ENCODE results near the gene PHACTR4. TPM values are rescaled to one million over a fixed set of nuclear protein-coding genes. Genes with fewer than 3 reads are reported as not detected.

The PHACTR4 gene
- total RNA-seq, 2 experiments from 2014 or later, result 23.0 to 30.1 TPM

DNA sequence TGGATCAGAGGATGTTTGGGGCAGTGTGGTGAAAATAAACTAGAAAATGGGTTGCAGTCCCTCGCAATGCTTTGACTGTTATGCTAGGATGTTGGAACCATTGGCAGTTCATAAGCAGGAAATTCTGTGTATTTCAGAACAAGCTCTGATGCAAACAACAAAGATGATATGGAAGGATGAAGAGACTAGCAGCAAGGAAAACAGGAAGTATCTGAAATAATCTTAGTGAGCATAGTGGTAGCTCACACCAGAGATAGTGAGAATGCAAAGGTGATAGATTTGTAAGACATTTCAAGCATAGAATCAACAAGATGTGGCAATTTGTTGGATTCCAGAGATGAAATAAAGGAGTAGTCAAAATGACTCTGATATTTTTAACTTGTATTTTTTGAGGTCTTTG is 125.2 kb downstream of the PHACTR4 start:
- ATAC-seq (no peak), DNase-seq (no peak)
- no peaks in the 10 kb centered on the region for H3K27me3 Mint-ChIP-seq
- POLR2A ChIA-PET, result interaction anchor here (0.6 to 1.2 kb wide), 2 partner anchors 11 to 253 kb away, joined by 5 read pairs; no protein-coding TSS in a partner anchor
- intact Hi-C loops (cut with DNase I, micrococcal nuclease), result no loop called here
- peaks cover 8% of the 10 kb centered on the region for H3K4me1 Mint-ChIP-seq
- H3K27ac Mint-ChIP-seq, result peak overlapping the region; percentile 73
- peaks cover 26% of the 10 kb centered on the region for H3K36me3 Mint-ChIP-seq (ENCODE audit: low read depth)
- no peak overlapping the region for H3K4me3 Mint-ChIP-seq
- CTCF ChIA-PET, result interaction anchor here (0.6 kb wide), 1 partner anchor 87 kb away, joined by 3 read pairs; no protein-coding TSS in a partner anchor
- H3K9me3 Mint-ChIP-seq (ENCODE audit: low read depth), result no peaks in the 10 kb centered on the region

DNA sequence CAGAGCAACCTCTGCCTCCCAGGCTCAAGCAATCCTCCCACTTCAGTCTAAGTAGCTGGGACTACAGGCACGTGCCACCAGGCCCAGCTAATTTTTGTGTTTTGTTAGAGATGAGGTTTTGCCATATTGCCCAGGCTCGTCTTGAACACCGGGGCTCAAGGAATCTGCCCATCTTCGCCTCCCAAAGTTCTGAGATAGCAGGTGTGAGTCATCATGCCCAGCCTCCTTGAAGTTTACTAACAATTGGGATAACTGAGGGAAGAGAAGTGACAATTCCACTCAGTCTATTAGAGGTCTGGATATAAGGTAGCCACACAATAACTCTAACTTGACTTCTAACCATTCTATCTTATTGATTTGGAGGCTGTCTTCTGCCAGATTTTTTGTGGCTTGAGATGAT is 130.0 kb downstream of the PHACTR4 start:
- ChIA-PET CTCF (interaction anchor here (0.7 to 1.2 kb wide), 2 partner anchors 42 to 390 kb away, joined by 3 read pairs; no protein-coding TSS in a partner anchor), POLR2A (interaction anchor here (0.6 kb wide), 1 partner anchor 429 kb away, joined by 4 read pairs; no protein-coding TSS in a partner anchor)
- Mint-ChIP-seq H3K4me3 (no peak overlapping the region), H3K27ac (no peak overlapping the region), H3K4me1 (peaks cover 8% of the 10 kb centered on the region), H3K36me3 (ENCODE audit: low read depth) (peaks cover 15% of the 10 kb centered on the region), H3K27me3 (no peaks in the 10 kb centered on the region), H3K9me3 (ENCODE audit: low read depth) (no peaks in the 10 kb centered on the region)
- no peak for DNase-seq
- ATAC-seq, result no peak
- intact Hi-C loops (cut with DNase I, micrococcal nuclease), result no loop called here

DNA sequence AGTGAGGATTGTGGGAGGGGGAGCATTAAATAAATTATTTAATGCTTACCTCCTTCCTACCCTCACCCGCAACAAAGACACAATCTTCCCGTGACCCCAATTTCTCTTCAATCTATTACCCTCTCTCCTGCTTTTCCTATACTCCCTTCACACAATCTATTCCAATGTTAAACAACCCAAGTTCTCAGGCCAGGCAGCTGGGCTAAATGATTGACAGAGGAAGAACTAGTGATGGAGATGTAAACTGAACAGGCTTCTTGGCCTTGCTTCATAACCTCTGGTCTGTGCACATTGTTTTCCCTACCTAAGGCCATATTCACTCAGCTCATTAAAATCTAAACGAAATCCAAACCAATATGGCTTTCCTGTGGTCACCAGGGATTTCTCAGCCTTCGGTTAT is 132.4 kb downstream of the PHACTR4 start:
- no peak overlapping the region for H3K27ac Mint-ChIP-seq
- no peak for ATAC-seq
- peaks cover 6% of the 10 kb centered on the region for H3K4me1 Mint-ChIP-seq
- H3K9me3 Mint-ChIP-seq (ENCODE audit: low read depth), result no peaks in the 10 kb centered on the region
- intact Hi-C loops (cut with DNase I, micrococcal nuclease), result loop anchor here in 1 of 2 experiments (5.0 kb wide), 1 partner anchor 95 kb away; no protein-coding TSS in a partner anchor
- CTCF ChIA-PET, result interaction anchor here (1.2 kb wide), 1 partner anchor 136 kb away, joined by 5 read pairs; no protein-coding TSS in a partner anchor
- DNase-seq, result no peak
- no peak overlapping the region for H3K4me3 Mint-ChIP-seq
- peaks cover 18% of the 10 kb centered on the region for H3K36me3 Mint-ChIP-seq (ENCODE audit: low read depth)
- H3K27me3 Mint-ChIP-seq, result peaks cover 1% of the 10 kb centered on the region
- POLR2A ChIA-PET, result interaction anchor here (0.7 to 1.1 kb wide), 2 partner anchors 17 to 146 kb away, joined by 3 read pairs; partner anchors contain the start of gene RNU11

DNA sequence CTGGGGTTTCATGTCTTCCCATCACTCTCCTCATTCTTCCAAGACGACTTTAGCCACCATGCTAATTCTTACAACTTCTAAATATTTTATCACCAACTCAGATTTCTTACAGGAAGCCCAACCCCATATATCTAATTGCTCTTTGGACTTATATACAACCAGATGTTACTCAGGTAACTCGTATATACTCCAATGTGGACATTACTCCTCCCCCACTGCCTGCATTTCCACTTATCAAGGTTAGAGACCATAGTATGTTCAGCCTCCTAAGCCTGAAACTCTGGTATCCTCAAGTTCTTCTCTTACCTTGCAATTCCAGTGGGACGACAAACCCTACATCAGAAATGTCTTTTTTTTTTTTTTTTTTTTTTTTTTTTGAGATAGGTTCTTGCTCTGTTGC is 133.6 kb downstream of the PHACTR4 start:
- POLR2A ChIA-PET, result interaction anchor here (0.6 kb wide), 1 partner anchor 41 kb away, joined by 7 read pairs; no protein-coding TSS in a partner anchor
- CTCF ChIA-PET, result no interaction called here
- ATAC-seq (no peak), DNase-seq (no peak)
- Mint-ChIP-seq H3K9me3 (ENCODE audit: low read depth) (no peaks in the 10 kb centered on the region), H3K27me3 (peaks cover 1% of the 10 kb centered on the region), H3K36me3 (ENCODE audit: low read depth) (peaks cover 30% of the 10 kb centered on the region), H3K27ac (no peak overlapping the region), H3K4me1 (peaks cover 6% of the 10 kb centered on the region), H3K4me3 (no peak overlapping the region)
- intact Hi-C loops (cut with DNase I, micrococcal nuclease), result loop anchor here in 1 of 2 experiments (5.0 kb wide), 1 partner anchor 96 kb away; no protein-coding TSS in a partner anchor

DNA sequence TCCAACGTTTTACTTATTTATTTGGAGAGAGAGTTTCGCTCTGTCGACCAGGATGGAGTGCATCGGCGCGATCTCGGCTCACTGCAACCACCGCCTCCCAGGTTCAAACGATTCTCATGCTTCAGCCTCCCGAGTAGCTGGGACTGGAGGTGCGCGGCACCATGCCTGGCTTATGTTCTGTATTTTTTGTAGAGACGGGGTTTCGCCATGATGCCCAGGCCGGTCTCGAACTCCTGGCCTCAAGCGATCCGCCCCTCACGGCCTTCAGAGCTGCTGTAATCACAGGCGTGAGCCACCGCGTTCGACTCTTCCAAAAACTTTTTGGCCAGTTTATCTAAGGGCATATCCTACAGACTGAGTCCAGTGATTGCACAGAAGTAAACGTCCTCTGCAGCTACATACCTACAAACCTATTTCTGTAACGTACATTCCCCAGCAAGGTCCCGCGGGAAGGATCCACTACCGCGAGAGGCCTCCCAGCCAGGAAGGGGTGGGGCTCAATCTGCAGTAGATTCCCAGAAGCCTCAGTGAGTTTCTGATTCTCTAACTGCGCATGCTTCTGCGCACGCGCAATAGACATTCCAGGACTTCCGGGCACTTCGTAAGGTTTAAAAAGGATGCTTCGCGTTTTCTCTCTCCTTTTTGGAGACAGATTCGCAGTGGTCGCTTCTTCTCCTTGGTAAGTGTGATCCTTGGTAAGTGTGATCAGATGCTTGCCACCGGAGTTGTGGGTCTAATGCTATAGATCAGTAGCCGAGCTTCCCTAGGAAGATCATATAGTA is 136.1 kb downstream of the PHACTR4 start, which contains the start of gene RCC1:
RCC1 (plus strand) TSS at position 638 of the 782 bp plus-strand sequence. CDS start 23,824 bp downstream, outside the sequence.
- no peaks in the 10 kb centered on the region for H3K9me3 Mint-ChIP-seq (ENCODE audit: low read depth)
- DNase-seq (peak; percentile 97), ATAC-seq (peak; percentile 85)
- POLR2A ChIA-PET, result interaction anchor here (0.5 to 6.5 kb wide), 26 partner anchors 10 to 586 kb away, joined by 3 to 86 read pairs (median 4); partner anchors contain the start of genes EYA3, MED18, RNU11 and TAF12
- peaks cover 26% of the 10 kb centered on the region for H3K4me1 Mint-ChIP-seq
- peak within 1 kb of the TSS; percentile 99 for H3K27ac Mint-ChIP-seq
- peak within 1 kb of the TSS; percentile 98 for H3K4me3 Mint-ChIP-seq
- peaks cover 1% of the 10 kb centered on the region for H3K27me3 Mint-ChIP-seq
- CTCF ChIA-PET, result interaction anchor here (0.5 to 0.9 kb wide), 3 partner anchors 12 to 298 kb away, joined by 3 to 4 read pairs (median 3); no protein-coding TSS in a partner anchor
- intact Hi-C loops (cut with DNase I, micrococcal nuclease), result loop anchor here (1.0 to 5.0 kb wide), 16 partner anchors 13 to 732 kb away; partner anchors contain the start of genes MED18 (in 2 of the 2), RNU11 (in 2 of the 2), PHACTR4 (in 1 of the 2) and PPP1R8 (in 1 of the 2)
- H3K36me3 Mint-ChIP-seq (ENCODE audit: low read depth), result peaks cover 54% of the 10 kb centered on the region

DNA sequence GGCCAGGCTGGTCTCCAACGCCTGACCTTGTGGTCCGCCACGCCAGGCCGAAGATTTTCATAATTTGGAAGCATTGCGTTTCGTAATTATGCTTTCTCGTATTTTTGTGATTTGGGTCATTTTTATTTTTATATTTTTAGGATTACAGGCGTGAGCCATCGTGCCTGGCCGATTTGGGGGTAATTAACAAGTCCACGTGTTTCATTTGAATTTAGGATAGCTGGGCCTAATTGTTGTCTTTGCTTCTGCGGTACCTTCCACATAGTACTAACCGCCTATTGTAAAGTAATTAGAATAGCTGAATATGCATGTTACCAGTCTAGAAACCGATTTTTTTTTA is 137.3 kb downstream of the PHACTR4 start:
- Mint-ChIP-seq H3K36me3 (ENCODE audit: low read depth) (peaks cover 61% of the 10 kb centered on the region), H3K4me3 (peak overlapping the region; percentile 98), H3K27ac (peak overlapping the region; percentile 99), H3K27me3 (peaks cover 1% of the 10 kb centered on the region), H3K4me1 (peaks cover 29% of the 10 kb centered on the region), H3K9me3 (ENCODE audit: low read depth) (no peaks in the 10 kb centered on the region)
- CTCF ChIA-PET, result no interaction called here
- POLR2A ChIA-PET, result interaction anchor here (0.6 to 6.5 kb wide), 8 partner anchors 32 to 258 kb away, joined by 3 to 86 read pairs (median 6); partner anchors contain the start of genes MED18 and RNU11
- DNase-seq (no peak), ATAC-seq (no peak)
- intact Hi-C loops (cut with DNase I, micrococcal nuclease), result loop anchor here (1.0 to 5.0 kb wide), 3 partner anchors 141 to 248 kb away; partner anchors contain the start of genes MED18 (in 1 of the 2), RNU11 (in 1 of the 2) and SESN2 (in 1 of the 2)

DNA sequence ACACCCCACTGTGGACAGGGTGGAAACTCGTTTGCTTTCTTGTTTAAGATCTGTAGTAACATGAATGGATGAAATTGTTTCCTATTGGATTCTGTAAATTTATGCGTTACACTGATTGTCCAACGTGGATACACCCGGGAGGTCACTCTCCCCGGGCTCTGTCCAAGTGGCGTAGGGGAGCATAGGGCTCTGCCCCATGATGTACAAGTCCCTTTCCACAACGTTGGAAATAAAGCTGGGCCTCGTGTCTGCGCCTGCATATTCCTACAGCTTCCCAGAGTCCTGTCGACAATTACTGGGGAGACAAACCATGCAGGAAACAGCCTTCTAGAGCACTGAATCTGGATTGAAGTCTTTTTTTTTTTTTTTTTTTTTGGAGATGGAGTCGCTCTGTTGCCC is 137.7 kb downstream of the PHACTR4 start:
- peak; percentile 34 for DNase-seq
- intact Hi-C loops (cut with DNase I, micrococcal nuclease), result loop anchor here in 1 of 2 experiments (5.0 kb wide), 1 partner anchor 180 kb away; the partner anchor contains the start of gene MED18
- ATAC-seq, result no peak

DNA sequence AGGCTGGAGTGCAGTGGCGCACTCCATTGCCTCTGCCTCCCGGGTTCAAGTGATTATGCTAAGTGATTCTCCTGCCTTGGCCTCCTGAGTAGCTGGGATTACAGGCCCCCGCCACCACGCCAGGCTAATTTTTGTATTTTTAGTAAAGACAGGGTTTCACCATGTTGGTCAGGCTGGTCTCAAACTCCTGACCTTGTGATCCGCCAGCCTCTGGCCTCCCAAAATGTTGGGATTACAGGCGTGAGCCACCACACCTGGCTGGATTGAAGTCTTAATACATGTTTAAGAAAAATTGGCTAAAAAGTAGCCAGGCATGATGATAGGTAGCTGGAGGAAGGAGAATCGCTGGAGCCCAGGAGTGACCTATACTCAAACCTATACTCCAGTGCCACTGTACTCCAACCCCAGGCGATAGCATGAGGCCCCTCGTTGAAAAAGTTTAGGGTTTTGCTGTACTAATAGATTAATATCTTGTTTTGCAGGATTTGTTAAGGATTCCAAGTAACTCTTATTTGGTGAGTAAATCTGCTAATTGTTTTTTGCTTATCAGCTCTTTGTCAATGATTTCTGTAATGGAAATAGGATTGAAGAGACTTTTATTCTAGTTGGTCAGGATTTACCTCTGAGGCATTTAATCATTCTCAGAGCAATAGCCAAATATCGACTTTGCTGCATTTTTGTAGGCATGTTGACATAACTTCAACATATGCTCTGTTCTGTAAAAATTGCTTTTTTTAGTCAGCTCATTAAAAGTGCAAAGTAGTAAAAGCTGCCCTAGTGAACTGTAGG is 138.3 kb downstream of the PHACTR4 start:
- ChIA-PET CTCF (interaction anchor here (0.6 to 1.4 kb wide), 2 partner anchors 43 to 259 kb away, joined by 3 read pairs; no protein-coding TSS in a partner anchor), POLR2A (interaction anchor here (0.5 to 6.5 kb wide), 8 partner anchors 10 to 1805 kb away, joined by 3 to 86 read pairs (median 4); partner anchors contain the start of genes RNU11 and TAF12)
- Mint-ChIP-seq H3K27ac (peak overlapping the region; percentile 99), H3K4me1 (peaks cover 36% of the 10 kb centered on the region), H3K9me3 (ENCODE audit: low read depth) (no peaks in the 10 kb centered on the region), H3K27me3 (peaks cover 1% of the 10 kb centered on the region), H3K4me3 (peak overlapping the region; percentile 98), H3K36me3 (ENCODE audit: low read depth) (peaks cover 70% of the 10 kb centered on the region)
- ATAC-seq, result no peak
- peak; percentile 17 for DNase-seq
- intact Hi-C loops (cut with DNase I, micrococcal nuclease), result loop anchor here in 1 of 2 experiments (2.0 to 5.0 kb wide), 2 partner anchors 73 to 181 kb away; partner anchors contain the start of gene MED18

More for the DNA sequence above, 137.7 kb downstream of the PHACTR4 start:
- POLR2A ChIA-PET, result interaction anchor here (0.5 to 6.5 kb wide), 10 partner anchors 11 to 1805 kb away, joined by 3 to 86 read pairs (median 4); partner anchors contain the start of genes MED18 and RNU11
- peak overlapping the region; percentile 98 for H3K4me3 Mint-ChIP-seq
- H3K4me1 Mint-ChIP-seq, result peaks cover 32% of the 10 kb centered on the region
- peaks cover 64% of the 10 kb centered on the region for H3K36me3 Mint-ChIP-seq (ENCODE audit: low read depth)
- H3K9me3 Mint-ChIP-seq (ENCODE audit: low read depth), result no peaks in the 10 kb centered on the region
- H3K27ac Mint-ChIP-seq, result peak overlapping the region; percentile 99
- CTCF ChIA-PET, result no interaction called here
- peaks cover 1% of the 10 kb centered on the region for H3K27me3 Mint-ChIP-seq

DNA sequence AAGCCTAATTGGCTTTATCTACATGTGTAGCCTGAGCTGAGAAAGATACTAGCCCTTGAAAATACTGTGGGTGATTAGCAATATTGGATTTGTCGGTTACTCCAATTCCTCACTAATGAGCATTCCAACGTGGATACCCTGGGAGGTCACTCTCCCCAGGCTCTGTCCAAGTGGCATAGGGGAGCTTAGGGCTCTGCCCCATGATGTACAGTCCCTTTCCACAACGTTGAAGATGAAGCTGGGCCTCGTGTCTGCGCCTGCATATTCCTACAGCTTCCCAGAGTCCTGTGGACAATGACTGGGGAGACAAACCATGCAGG is 138.9 kb downstream of the PHACTR4 start:
- peaks cover 36% of the 10 kb centered on the region for H3K4me1 Mint-ChIP-seq
- peak overlapping the region; percentile 99 for H3K27ac Mint-ChIP-seq
- H3K9me3 Mint-ChIP-seq (ENCODE audit: low read depth), result no peaks in the 10 kb centered on the region

DNA sequence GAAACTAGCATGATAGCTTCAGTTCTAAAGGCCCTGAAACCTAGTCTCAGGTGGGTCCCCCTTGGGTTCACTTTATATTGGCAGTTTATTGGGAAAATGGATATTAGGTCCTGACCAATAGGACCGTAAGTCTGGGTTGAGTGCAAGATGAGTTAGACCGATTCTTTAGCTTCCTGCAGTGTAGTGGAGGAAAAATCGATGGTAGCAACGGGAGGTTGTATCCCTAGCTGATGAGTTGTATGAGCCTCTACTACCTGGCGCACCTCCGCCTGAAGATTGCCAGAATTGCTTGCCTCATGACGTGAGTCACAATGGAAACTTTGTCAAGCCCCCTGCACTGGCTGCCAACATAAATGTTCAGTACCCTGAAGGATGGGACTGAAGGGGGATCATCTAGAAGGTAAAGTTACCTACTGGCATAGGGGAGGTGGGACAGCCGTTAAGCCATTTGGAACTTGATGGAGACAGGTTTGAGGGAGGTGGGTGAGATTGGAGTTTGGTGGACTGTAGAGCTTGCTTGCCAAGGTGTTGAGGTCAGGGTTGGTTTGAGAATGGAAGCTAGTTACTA is 140.2 kb downstream of the PHACTR4 start:
- intact Hi-C loops (cut with DNase I, micrococcal nuclease), result loop anchor here in 1 of 2 experiments (2.0 to 5.0 kb wide), 2 partner anchors 71 to 182 kb away; partner anchors contain the start of gene MED18
- ATAC-seq, result no peak
- peaks cover 80% of the 10 kb centered on the region for H3K36me3 Mint-ChIP-seq (ENCODE audit: low read depth)
- H3K27ac Mint-ChIP-seq, result peak overlapping the region; percentile 99
- ChIA-PET POLR2A (interaction anchor here (0.6 to 6.5 kb wide), 13 partner anchors 9 to 1177 kb away, joined by 3 to 86 read pairs (median 4); partner anchors contain the start of genes MED18, RNU11, TAF12 and TRNAU1AP), CTCF (interaction anchor here (0.6 to 1.6 kb wide), 4 partner anchors 68 to 1064 kb away, joined by 3 read pairs; no protein-coding TSS in a partner anchor)
- peak overlapping the region; percentile 98 for H3K4me3 Mint-ChIP-seq
- DNase-seq, result peak; percentile 60
- no peaks in the 10 kb centered on the region for H3K9me3 Mint-ChIP-seq (ENCODE audit: low read depth)
- H3K27me3 Mint-ChIP-seq, result peaks cover 1% of the 10 kb centered on the region
- H3K4me1 Mint-ChIP-seq, result peaks cover 36% of the 10 kb centered on the region

More for the DNA sequence above, 138.9 kb downstream of the PHACTR4 start:
- Mint-ChIP-seq H3K4me3 (peak overlapping the region; percentile 98), H3K27me3 (peaks cover 1% of the 10 kb centered on the region), H3K36me3 (ENCODE audit: low read depth) (peaks cover 72% of the 10 kb centered on the region)
- ChIA-PET POLR2A (interaction anchor here (0.8 to 6.5 kb wide), 4 partner anchors 72 to 751 kb away, joined by 3 to 86 read pairs (median 12); partner anchors contain the start of genes RNU11 and TAF12), CTCF (interaction anchor here (0.6 to 1.4 kb wide), 2 partner anchors 43 to 260 kb away, joined by 3 read pairs; no protein-coding TSS in a partner anchor)
- intact Hi-C loops (cut with DNase I, micrococcal nuclease), result loop anchor here in 1 of 2 experiments (2.0 to 5.0 kb wide), 2 partner anchors 72 to 181 kb away; partner anchors contain the start of gene MED18
- DNase-seq (peak; percentile 16), ATAC-seq (no peak)

Measured in activated CD4-positive, alpha-beta T cell treated with anti-CD3 and anti-CD28 coated beads for 36 hours (primary cell).